ENCODE data around the gene LHX4. TPM values are rescaled to one million over a fixed set of nuclear protein-coding genes. Genes with fewer than 3 reads are reported as not detected.

The LHX4 gene
- total RNA-seq, 4 donors from 2014 or later: 0.08 to 1.2 (median 0.31) TPM

DNA sequence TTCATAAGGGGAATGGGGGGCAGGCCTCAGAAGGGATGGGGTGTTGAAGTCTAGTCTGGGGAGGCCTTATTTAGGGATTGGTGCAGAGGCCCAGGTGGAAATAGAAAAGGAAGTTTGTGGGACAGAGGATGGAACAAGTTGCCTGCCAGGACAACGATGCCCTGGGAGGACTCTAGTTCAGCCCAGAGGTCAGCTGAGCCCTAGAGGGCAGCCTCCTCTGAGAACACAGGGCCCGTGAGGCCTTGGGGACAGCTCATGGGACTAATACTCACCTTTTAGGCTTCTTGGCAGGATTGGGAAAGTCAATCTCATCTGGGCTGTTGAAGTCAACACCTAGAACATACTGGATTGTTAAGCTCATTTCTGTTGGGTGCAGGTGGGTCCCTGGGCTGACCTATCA is 43.0 kb downstream of the LHX4 start:
- peaks cover 14% of the 10 kb centered on the region for H3K36me3 ChIP-seq
- DNase-seq (ENCODE audit: low spot score in 2 of 2): no peak
- TF ChIP-seq CTCF (IDR thresholded peaks at IDR 0.05) (no peak), EP300 (IDR thresholded peaks at IDR 0.05) (no peak), POLR2A (IDR thresholded peaks at IDR 0.05) (no peak), POLR2AphosphoS5 (IDR thresholded peaks at IDR 0.05) (no peak)
- H3K4me3 ChIP-seq: no peak overlapping the region
- 96% methylated on average over 2 of the region's 2 CpGs for WGBS
- no peaks in the 10 kb centered on the region for H3K4me1 ChIP-seq
- no peaks in the 10 kb centered on the region for H3K9me3 ChIP-seq
- H3K27ac ChIP-seq: no peak overlapping the region
- no peaks in the 10 kb centered on the region for H3K27me3 ChIP-seq

GRCh38 chr1:180274221-180274620 is 44.2 kb downstream of the LHX4 start:
- peaks cover 15% of the 10 kb centered on the region for H3K36me3 ChIP-seq
- TF ChIP-seq POLR2A (IDR thresholded peaks at IDR 0.05) (no peak), CTCF (IDR thresholded peaks at IDR 0.05) (no peak), EP300 (IDR thresholded peaks at IDR 0.05) (no peak), POLR2AphosphoS5 (IDR thresholded peaks at IDR 0.05) (no peak)
- DNase-seq (ENCODE audit: low spot score in 2 of 2): no peak
- no peak overlapping the region for H3K27ac ChIP-seq
- no peaks in the 10 kb centered on the region for H3K27me3 ChIP-seq
- no peaks in the 10 kb centered on the region for H3K9me3 ChIP-seq
- 94% methylated on average over 11 of the region's 11 CpGs for WGBS
- no peak overlapping the region for H3K4me3 ChIP-seq
- no peaks in the 10 kb centered on the region for H3K4me1 ChIP-seq

- no peak overlapping the region for H3K4me3 ChIP-seq
- no peak for DNase-seq (ENCODE audit: low spot score in 2 of 2)
- TF ChIP-seq CTCF (IDR thresholded peaks at IDR 0.05) (no peak), POLR2A (IDR thresholded peaks at IDR 0.05) (no peak), EP300 (IDR thresholded peaks at IDR 0.05) (no peak), POLR2AphosphoS5 (IDR thresholded peaks at IDR 0.05) (no peak)
- peaks cover 19% of the 10 kb centered on the region for H3K36me3 ChIP-seq
- no peaks in the 10 kb centered on the region for H3K9me3 ChIP-seq
- no peaks in the 10 kb centered on the region for H3K27me3 ChIP-seq
- H3K4me1 ChIP-seq: no peaks in the 10 kb centered on the region
- 91% methylated on average over 5 of the region's 5 CpGs for WGBS
- no peak overlapping the region for H3K27ac ChIP-seq
Measured at GRCh38 chr1:180275726-180276125, 45.7 kb downstream of the LHX4 start.

DNA sequence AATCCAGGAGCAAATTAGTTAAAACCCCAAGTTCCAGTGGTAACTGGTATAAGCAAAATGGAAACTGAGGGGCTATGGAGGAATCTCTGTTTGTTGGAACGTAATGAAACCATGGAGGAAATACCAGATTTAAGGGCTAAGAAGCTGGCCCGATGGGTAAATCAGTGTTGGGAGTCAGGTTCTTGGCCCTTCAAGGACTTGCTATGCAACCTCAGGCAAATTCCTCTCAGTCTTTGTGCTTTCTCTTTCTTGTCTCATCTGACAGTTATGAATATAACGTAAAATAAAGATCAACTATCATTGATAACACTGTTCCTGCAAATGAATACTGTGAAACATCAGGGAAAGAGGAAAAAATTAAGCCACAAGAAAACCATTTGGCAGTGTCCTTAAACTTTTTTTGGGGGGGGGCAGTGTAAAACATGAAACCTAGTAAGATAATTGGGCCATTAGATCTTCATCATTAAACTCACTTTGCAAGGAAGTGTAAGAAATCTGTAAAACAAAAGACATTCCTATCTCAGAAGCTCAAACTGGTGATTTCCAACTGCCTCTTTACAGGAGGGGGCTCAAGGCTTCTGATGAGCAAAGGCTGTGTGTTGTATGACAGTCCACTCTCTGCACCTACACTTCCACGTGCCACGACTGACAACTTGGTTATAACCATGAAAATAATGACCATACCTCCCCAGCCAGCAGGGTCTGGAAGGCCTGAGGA is 47.6 kb downstream of the LHX4 start:
- WGBS: 89% methylated on average over 5 of the region's 5 CpGs
- Histone ChIP-seq H3K36me3 (peaks cover 27% of the 10 kb centered on the region), H3K4me3 (no peak overlapping the region), H3K4me1 (no peaks in the 10 kb centered on the region), H3K27ac (no peak overlapping the region), H3K27me3 (no peaks in the 10 kb centered on the region), H3K9me3 (no peaks in the 10 kb centered on the region)
- no peak for DNase-seq (ENCODE audit: low spot score in 2 of 2)
- no peak for TF ChIP-seq CTCF (IDR thresholded peaks at IDR 0.05)
- no peak for TF ChIP-seq POLR2AphosphoS5 (IDR thresholded peaks at IDR 0.05)
- TF ChIP-seq EP300 (IDR thresholded peaks at IDR 0.05): no peak
- no peak for TF ChIP-seq POLR2A (IDR thresholded peaks at IDR 0.05)

DNA sequence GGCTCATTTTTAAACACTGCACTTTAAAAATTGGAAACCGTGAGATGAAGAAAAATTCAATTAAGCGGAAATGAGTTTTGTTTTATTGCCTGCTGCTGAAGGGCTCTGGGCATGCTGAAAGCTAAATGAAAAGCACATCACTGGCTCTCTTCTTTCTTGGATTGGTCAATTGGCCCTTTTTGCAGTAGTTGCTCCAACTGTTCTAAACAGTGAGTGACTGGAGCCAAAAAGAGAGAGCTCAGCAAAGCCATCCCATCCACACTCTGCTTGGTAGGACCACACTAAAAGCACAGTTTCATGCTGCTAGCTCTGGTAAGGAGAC is 48.1 kb downstream of the LHX4 start:
- Histone ChIP-seq H3K27ac (no peak overlapping the region), H3K36me3 (peaks cover 27% of the 10 kb centered on the region), H3K4me1 (no peaks in the 10 kb centered on the region), H3K27me3 (no peaks in the 10 kb centered on the region), H3K9me3 (no peaks in the 10 kb centered on the region), H3K4me3 (no peak overlapping the region)
- DNase-seq (ENCODE audit: low spot score in 2 of 2): no peak
- 76% methylated on average over 2 of the region's 2 CpGs for WGBS
- TF ChIP-seq CTCF (IDR thresholded peaks at IDR 0.05): no peak
- no peak for TF ChIP-seq POLR2AphosphoS5 (IDR thresholded peaks at IDR 0.05)

Data from suprapubic skin (tissue), 4 donors.